GM19351 (cell line): Measurements from ENCODE around the gene TMEM184C.

ENCODE experiments used
- ATAC-seq: cut with Tn5 transposase; IDR thresholded peaks from one replicate; pipeline ENCODE4 v1.9.1; 2021; ENCODE audit warnings: mild to moderate bottlenecking, moderate library complexity; ENCODE audit not compliant: unreplicated experiment

The TMEM184C gene

GRCh38 chr4:147648656-147649055, 31.5 kb downstream of the TMEM184C start:
- no peak for ATAC-seq

GRCh38 chr4:147651563-147651962, 34.4 kb downstream of the TMEM184C start:
- ATAC-seq = peak; percentile 60

GRCh38 chr4:147655639-147656038, 38.4 kb downstream of the TMEM184C start:
- no peak for ATAC-seq

- no peak for ATAC-seq
Measured at GRCh38 chr4:147658501-147658900, 41.3 kb downstream of the TMEM184C start.

GRCh38 chr4:147674073-147674472, 56.9 kb downstream of the TMEM184C start:
- no peak for ATAC-seq

- no peak for ATAC-seq
Measured at GRCh38 chr4:147674496-147674895, 57.3 kb downstream of the TMEM184C start.

- no peak for ATAC-seq
Measured at GRCh38 chr4:147678106-147678505, 60.9 kb downstream of the TMEM184C start.

- ATAC-seq = no peak
Measured at GRCh38 chr4:147678796-147679549, 61.8 kb downstream of the TMEM184C start.

- no peak for ATAC-seq
Measured at GRCh38 chr4:147682755-147683154, 65.6 kb downstream of the TMEM184C start.

GRCh38 chr4:147683188-147683591, 66.0 kb downstream of the TMEM184C start:
- ATAC-seq = no peak

GRCh38 chr4:147683717-147684700, 66.8 kb downstream of the TMEM184C start, which contains the start of gene PRMT9:
TSS of gene PRMT9 (minus strand) at chr4:147684163. CDS start at chr4:147683987, 176 bp downstream.
- peak; percentile 98 for ATAC-seq

- ATAC-seq = no peak
Measured at GRCh38 chr4:147689067-147689466, 71.9 kb downstream of the TMEM184C start.

- ATAC-seq = no peak
Measured at GRCh38 chr4:147691820-147692219, 74.6 kb downstream of the TMEM184C start.

- no peak for ATAC-seq
Measured at GRCh38 chr4:147693218-147693617, 76.0 kb downstream of the TMEM184C start.

GRCh38 chr4:147696866-147697265, 79.7 kb downstream of the TMEM184C start:
- no peak for ATAC-seq

- no peak for ATAC-seq
Measured at GRCh38 chr4:147704846-147705245, 87.6 kb downstream of the TMEM184C start.

- peak; percentile 83 for ATAC-seq
Measured at GRCh38 chr4:147707892-147708672, 90.9 kb downstream of the TMEM184C start.

- ATAC-seq = no peak
Measured at GRCh38 chr4:147709999-147710398, 92.8 kb downstream of the TMEM184C start.

- ATAC-seq = no peak
Measured at GRCh38 chr4:147714575-147715401, 97.6 kb downstream of the TMEM184C start.

GRCh38 chr4:147717878-147718277, 100.7 kb downstream of the TMEM184C start:
- peak; percentile 91 for ATAC-seq
